Activated naive CD4-positive, alpha-beta T cell treated with anti-CD3 and anti-CD28 coated beads, Interleukin-2, amount 10 ng/mL, durations not matched to agents 7 days and 5 days (primary cell): ENCODE measurements around the gene SVOP.

ENCODE experiments used
- CTCF ChIA-PET: fragments of 350-600 bp; sonication (Branson Sonifier 250); formaldehyde crosslinking; loops from one replicate; lab custom pipeline; 2021; ENCODE audit warnings: antibody characterized with exemption; lab: Charles Lee
- DNase-seq: peaks from one replicate; pipeline ENCODE4 v3.0.0-alpha.2; 2020
- H3K27ac Mint-ChIP-seq: one replicate; pipeline ENCODE4 v1.8.0; 2021; ENCODE audit warnings: mild to moderate bottlenecking, moderate library complexity, mixed read lengths
- H3K27me3 Mint-ChIP-seq: one replicate; pipeline ENCODE4 v1.8.0; 2021; ENCODE audit warnings: mild to moderate bottlenecking, mixed read lengths
- H3K36me3 Mint-ChIP-seq: one replicate; pipeline ENCODE4 v1.8.0; 2021; ENCODE audit warnings: mixed read lengths
- H3K4me1 Mint-ChIP-seq: one replicate; pipeline ENCODE4 v1.8.0; 2021; ENCODE audit warnings: mixed read lengths
- H3K4me3 Mint-ChIP-seq: one replicate; pipeline ENCODE4 v1.8.0; 2021; ENCODE audit warnings: mild to moderate bottlenecking, moderate library complexity, mixed read lengths
- H3K9me3 Mint-ChIP-seq: one replicate; pipeline ENCODE4 v1.8.0; 2021; ENCODE audit warnings: mixed read lengths

The SVOP gene

DNA sequence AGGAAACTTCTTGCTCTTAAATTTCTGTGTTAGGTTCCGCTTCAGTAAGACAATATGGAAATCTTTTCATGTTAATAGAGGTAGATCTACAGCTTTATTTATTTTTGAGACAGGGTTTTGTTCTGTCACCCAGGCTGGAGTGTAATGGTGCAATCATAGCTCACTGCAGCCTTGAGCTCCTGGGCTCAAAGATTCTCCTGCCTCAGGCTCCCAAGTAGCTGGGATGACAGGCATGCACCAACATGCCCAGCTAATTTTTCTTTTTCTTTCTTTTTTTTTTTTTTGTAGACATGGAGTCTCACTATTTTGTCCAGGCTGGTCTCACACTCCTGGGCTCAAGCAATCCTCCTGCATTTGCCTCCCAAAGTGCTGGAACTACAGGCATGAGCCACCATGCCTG, 70.9 kb downstream of the SVOP start:
- no peaks in the 10 kb centered on the region for H3K36me3 Mint-ChIP-seq
- CTCF ChIA-PET: interaction anchor here (0.7 to 2.5 kb wide), 17 partner anchors 8 to 388 kb away, joined by 3 to 24 read pairs (median 5); partner anchors contain the start of gene ISCU
- no peak overlapping the region for H3K4me3 Mint-ChIP-seq
- peaks cover 19% of the 10 kb centered on the region for H3K27me3 Mint-ChIP-seq
- peaks cover 2% of the 10 kb centered on the region for H3K4me1 Mint-ChIP-seq
- H3K9me3 Mint-ChIP-seq: peaks cover 2% of the 10 kb centered on the region
- no peak overlapping the region for H3K27ac Mint-ChIP-seq
- DNase-seq: no peak

DNA sequence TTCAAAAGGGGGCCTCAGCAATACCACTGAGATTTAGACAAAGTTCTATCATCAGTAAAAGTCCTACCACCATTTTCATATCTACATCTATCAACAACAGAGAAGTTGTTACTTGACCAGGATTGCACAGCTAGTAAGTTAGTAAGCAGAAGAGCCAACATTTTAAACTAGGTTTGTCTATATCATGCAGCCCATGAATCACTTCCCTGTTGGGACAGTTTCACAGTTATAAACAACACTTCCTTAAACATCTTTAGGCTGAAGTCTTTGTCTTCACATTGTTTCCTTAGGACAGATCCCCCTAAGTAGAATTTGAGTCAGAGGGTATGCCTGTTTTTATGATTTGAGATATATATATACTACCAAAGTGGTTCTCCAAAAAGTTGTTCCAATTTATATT, 72.5 kb downstream of the SVOP start:
- Mint-ChIP-seq H3K27me3 (peaks cover 25% of the 10 kb centered on the region), H3K4me1 (peaks cover 2% of the 10 kb centered on the region), H3K27ac (no peak overlapping the region), H3K4me3 (no peak overlapping the region), H3K9me3 (peaks cover 2% of the 10 kb centered on the region), H3K36me3 (no peaks in the 10 kb centered on the region)
- CTCF ChIA-PET: no interaction called here
- DNase-seq: no peak

DNA sequence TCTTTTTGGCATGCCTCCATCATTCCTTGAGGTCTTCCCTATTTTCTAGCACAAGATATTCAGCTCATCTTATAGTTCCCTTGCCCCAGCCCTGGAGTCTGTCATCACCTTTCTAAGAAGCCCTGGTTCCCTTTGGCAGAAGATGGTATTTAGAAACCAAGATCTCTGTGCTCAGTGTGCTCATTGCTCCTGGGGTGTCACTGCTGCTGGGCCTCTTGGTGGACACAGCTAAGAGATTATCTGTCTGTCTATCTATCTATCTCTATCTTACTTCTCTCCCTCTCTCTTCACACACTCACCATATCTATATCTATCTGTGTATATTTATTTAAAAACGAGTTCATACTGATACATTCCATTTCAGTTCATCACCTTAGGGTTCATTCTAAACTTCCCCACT, 73.8 kb downstream of the SVOP start:
- H3K4me1 Mint-ChIP-seq: peaks cover 2% of the 10 kb centered on the region
- H3K27ac Mint-ChIP-seq: no peak overlapping the region
- DNase-seq: no peak
- peaks cover 26% of the 10 kb centered on the region for H3K27me3 Mint-ChIP-seq
- no peaks in the 10 kb centered on the region for H3K36me3 Mint-ChIP-seq
- CTCF ChIA-PET: no interaction called here
- no peak overlapping the region for H3K4me3 Mint-ChIP-seq
- H3K9me3 Mint-ChIP-seq: peaks cover 2% of the 10 kb centered on the region

DNA sequence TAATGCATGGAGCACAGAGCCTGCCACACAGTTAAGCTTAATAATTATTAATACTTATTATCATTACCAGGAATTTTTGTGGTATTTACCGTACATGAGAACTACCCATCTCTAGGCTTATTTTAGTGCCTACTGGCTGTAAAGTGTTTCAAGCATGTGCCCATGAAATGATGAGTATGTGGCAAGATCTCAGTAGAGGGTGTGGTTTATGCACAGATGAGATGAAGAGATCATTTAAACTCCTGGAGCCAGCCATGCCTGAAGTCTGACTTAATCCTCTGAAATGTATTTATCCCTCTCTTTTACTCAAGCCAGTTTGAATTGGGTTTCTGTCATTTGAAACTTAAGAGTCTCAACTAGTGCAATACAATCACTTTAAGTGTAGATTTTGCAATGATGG, 80.7 kb downstream of the SVOP start:
- Mint-ChIP-seq H3K27me3 (peaks cover 16% of the 10 kb centered on the region), H3K27ac (no peak overlapping the region), H3K4me1 (no peaks in the 10 kb centered on the region), H3K4me3 (no peak overlapping the region), H3K9me3 (no peaks in the 10 kb centered on the region), H3K36me3 (no peaks in the 10 kb centered on the region)
- CTCF ChIA-PET: interaction anchor here (1.0 kb wide), 1 partner anchor 10 kb away, joined by 6 read pairs; no protein-coding TSS in a partner anchor
- DNase-seq: no peak

DNA sequence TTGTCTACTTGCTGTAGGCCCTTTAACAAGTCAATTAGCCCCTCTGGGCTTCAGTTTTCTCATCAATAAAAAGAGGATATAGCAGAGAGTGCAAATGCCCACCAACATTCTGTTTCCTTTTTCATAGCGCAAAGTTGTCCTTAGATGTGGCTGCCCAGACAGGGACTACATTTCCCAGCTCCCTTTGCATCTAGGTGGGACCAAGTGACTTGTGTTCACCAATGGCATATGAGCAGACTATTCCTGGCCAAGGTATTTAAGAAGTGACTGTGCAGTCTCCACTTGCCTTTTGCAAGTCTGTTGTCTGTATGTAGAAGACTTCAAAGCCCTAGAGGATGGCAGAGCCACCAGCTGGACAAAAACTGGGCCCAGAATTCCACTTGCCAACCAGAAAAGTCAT, 81.3 kb downstream of the SVOP start:
- H3K4me3 Mint-ChIP-seq: no peak overlapping the region
- peaks cover 16% of the 10 kb centered on the region for H3K27me3 Mint-ChIP-seq
- H3K4me1 Mint-ChIP-seq: no peaks in the 10 kb centered on the region
- no peaks in the 10 kb centered on the region for H3K9me3 Mint-ChIP-seq
- H3K27ac Mint-ChIP-seq: no peak overlapping the region
- CTCF ChIA-PET: no interaction called here
- no peaks in the 10 kb centered on the region for H3K36me3 Mint-ChIP-seq
- DNase-seq: peak; percentile 45

DNA sequence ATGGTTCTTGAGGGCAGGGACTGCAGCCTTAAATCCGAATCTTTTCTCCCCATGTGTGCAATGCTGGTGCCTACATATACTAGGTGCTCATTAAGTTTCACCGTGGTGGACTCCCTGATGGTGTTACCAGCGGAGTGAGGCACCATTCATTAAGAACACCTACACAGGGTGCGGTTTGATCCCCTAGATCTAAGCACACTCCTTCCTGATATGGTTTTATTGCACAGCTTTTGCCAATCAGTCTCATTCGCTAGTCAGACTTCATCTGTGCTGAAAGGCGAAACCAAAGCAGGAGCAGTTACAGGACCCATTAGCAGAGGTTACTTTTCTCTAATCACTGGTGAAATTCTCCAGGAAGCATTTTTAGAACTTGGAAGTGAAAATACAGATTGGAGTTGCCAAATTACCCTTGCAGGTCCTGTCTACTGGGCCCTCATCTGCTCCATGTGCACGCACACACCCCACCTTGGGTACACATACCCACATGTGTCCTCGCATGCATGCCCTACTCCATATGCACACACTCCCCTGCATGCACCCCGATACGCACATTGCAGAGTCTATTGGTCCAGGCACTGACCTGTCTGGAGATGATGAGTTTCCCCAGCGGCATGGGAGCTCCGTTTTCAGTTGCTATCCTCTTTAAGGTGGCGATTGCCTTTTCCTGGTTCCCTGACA, 82.5 kb downstream of the SVOP start:
- Mint-ChIP-seq H3K4me3 (no peak overlapping the region), H3K36me3 (no peaks in the 10 kb centered on the region), H3K27ac (no peak overlapping the region), H3K27me3 (peaks cover 7% of the 10 kb centered on the region), H3K9me3 (no peaks in the 10 kb centered on the region), H3K4me1 (no peaks in the 10 kb centered on the region)
- CTCF ChIA-PET: no interaction called here
- no peak for DNase-seq

DNA sequence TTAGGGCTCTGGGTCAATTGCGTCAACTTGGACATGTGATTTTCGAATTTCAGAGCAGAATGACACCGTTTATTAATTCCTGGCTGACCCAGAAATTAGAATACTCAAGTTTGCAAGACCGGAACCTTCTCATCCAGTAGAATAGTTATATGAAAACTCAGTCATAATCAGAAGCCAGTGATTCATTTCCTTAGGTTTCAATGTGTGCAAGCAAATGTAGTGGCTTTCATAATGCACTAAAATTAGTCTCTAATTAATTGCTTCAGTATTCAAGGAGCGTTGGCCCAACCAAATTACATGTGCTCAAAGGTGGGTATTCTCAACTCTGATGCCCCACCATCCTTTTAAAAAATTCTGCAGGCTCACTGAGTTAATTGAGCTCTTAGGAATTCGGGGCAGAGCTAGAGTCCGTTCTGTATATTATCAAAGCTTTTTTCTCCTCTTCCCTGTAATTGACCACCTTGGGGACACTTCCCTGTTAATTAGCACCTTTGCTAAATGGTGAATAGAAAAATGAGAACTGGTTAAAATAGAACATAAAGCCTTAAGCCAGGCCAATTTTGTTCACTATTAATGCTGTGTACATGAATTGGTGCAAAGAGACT, 85.6 kb downstream of the SVOP start:
- CTCF ChIA-PET: interaction anchor here (1.6 kb wide), 1 partner anchor 15 kb away, joined by 5 read pairs; no protein-coding TSS in a partner anchor
- Mint-ChIP-seq H3K27me3 (peaks cover 6% of the 10 kb centered on the region), H3K9me3 (no peaks in the 10 kb centered on the region), H3K36me3 (no peaks in the 10 kb centered on the region), H3K4me3 (no peak overlapping the region), H3K27ac (no peak overlapping the region), H3K4me1 (no peaks in the 10 kb centered on the region)
- DNase-seq: no peak

DNA sequence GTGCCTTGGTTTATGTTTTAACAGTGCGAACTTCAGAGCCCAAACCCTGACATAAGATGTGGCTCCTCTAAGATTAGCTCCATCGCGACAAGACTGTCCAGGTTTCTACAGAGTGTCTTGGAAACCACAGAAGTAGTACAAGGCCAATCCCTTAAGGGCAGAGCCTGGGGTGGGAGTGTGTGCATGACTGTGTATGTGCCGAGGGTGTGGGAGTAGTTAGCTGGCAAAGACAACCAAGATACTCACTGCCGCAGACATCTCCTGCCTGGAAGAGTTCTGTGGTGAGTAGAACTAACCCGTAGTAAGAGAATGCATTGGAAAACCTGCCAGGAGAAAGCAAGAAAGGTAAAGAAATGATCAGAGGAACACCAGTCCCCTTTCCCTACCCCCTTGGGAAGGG, 86.9 kb downstream of the SVOP start:
- Mint-ChIP-seq H3K9me3 (no peaks in the 10 kb centered on the region), H3K27ac (no peak overlapping the region), H3K4me3 (no peak overlapping the region), H3K36me3 (no peaks in the 10 kb centered on the region), H3K4me1 (no peaks in the 10 kb centered on the region), H3K27me3 (peaks cover 3% of the 10 kb centered on the region)
- DNase-seq: no peak
- CTCF ChIA-PET: interaction anchor here (0.6 kb wide), 1 partner anchor 148 kb away, joined by 3 read pairs; no protein-coding TSS in a partner anchor

DNA sequence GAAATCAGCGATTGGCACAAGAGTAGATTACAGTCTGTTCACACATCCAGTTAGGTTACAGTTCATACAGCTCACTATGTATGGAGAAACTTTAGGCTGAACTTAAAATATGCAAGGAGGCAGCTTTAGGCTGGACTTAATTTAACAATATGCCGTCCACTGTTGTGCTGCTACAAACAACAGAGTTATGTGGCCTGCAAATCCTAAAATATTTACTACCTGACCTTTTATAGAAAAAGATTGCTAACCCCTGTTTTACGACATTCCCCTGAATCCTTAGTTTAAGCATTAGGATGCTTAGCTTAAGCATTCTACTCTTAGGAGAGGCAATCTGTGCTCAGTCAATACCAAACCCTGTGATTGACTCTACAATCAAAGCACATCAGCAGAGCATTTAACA, 90.1 kb downstream of the SVOP start:
- no peaks in the 10 kb centered on the region for H3K36me3 Mint-ChIP-seq
- no peaks in the 10 kb centered on the region for H3K9me3 Mint-ChIP-seq
- H3K27me3 Mint-ChIP-seq: peaks cover 8% of the 10 kb centered on the region
- no peak for DNase-seq
- CTCF ChIA-PET: interaction anchor here (0.8 kb wide), 1 partner anchor 20 kb away, joined by 4 read pairs; no protein-coding TSS in a partner anchor
- H3K4me3 Mint-ChIP-seq: no peak overlapping the region
- H3K4me1 Mint-ChIP-seq: no peaks in the 10 kb centered on the region
- H3K27ac Mint-ChIP-seq: no peak overlapping the region

DNA sequence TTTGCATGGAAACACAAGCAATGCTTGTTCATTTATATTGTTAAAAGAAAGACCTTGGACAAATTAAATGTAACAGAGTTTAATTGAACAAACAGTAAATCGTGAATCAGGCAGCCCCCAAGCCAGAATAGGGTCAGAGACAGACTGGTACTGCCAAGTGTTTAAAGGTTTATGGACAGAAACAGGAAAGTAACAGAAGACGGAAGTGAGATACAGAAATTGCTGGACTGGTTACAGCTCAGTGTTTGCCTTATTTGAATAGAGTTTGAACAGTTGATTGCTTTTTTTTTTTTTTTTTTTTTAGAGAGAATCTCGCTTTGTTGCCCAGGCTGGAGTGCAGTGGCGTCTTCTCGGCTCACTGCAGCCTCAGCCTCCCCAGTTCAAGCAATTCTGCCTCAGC, 90.7 kb downstream of the SVOP start:
- Mint-ChIP-seq H3K9me3 (no peaks in the 10 kb centered on the region), H3K4me1 (no peaks in the 10 kb centered on the region), H3K27me3 (peaks cover 8% of the 10 kb centered on the region), H3K36me3 (no peaks in the 10 kb centered on the region), H3K27ac (no peak overlapping the region), H3K4me3 (no peak overlapping the region)
- CTCF ChIA-PET: no interaction called here
- no peak for DNase-seq

DNA sequence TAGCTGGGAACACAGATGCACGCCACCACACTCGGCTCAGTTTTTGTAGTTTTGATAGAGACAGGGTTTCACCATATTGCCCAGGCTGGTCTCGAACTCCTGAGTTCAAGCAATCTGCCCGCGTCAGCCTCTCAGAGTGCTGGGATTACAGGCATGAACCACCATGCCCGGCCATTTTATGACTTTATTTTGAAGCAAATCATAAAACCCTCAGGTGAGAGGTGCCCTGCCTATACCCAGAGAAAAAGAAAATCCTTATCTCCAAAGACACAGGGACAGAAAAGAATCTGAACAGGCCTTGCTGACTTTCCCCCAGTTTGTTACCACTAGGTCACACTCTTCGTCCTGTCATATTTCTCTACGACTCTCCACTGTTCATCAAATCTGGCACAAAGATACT, 92.2 kb downstream of the SVOP start:
- no peaks in the 10 kb centered on the region for H3K9me3 Mint-ChIP-seq
- no peaks in the 10 kb centered on the region for H3K36me3 Mint-ChIP-seq
- H3K27me3 Mint-ChIP-seq: peaks cover 12% of the 10 kb centered on the region
- no peaks in the 10 kb centered on the region for H3K4me1 Mint-ChIP-seq
- CTCF ChIA-PET: no interaction called here
- DNase-seq: no peak
- H3K4me3 Mint-ChIP-seq: no peak overlapping the region
- no peak overlapping the region for H3K27ac Mint-ChIP-seq

DNA sequence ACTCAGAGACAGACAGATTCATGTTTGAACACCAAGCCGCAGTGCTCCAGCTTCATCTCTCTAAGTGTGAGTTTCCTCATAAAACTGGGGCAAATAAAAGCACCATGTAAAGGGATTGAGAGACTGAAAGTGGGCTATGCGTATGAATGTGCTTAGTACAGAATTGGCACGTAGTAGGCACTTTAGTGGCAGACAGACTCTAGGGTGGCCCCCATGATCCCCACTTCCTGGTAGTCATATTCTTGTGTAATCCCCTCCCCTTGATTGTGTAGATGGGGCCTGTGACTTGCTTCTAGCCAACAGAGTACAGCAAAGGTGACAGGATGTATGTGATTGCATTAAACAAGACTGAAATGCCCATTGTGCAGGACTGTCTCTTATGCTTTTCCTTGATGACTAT, 98.0 kb downstream of the SVOP start:
- no peaks in the 10 kb centered on the region for H3K36me3 Mint-ChIP-seq
- CTCF ChIA-PET: no interaction called here
- no peak for DNase-seq
- H3K27me3 Mint-ChIP-seq: peaks cover 9% of the 10 kb centered on the region
- H3K9me3 Mint-ChIP-seq: no peaks in the 10 kb centered on the region
- no peak overlapping the region for H3K4me3 Mint-ChIP-seq
- H3K4me1 Mint-ChIP-seq: no peaks in the 10 kb centered on the region
- H3K27ac Mint-ChIP-seq: no peak overlapping the region

DNA sequence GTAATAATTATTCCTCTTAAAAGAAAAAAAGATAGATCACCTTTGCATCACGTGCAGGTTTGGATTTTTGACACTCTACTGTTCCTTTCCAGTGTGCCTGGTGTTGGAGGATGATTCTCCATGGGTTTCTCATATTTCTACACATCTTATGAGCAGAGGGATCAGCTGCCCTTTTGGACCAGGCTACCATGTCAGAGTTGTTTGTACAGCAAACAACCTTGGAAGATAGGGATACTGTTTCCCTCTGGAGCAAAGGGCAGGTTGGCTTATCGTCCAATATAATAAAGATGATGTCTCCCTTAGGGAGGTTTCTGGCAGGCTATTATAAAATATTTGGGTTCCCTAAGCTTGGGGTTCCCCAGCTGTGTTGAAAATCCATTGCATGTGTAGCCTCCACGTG, 98.9 kb downstream of the SVOP start:
- CTCF ChIA-PET: no interaction called here
- Mint-ChIP-seq H3K36me3 (no peaks in the 10 kb centered on the region), H3K4me1 (no peaks in the 10 kb centered on the region), H3K27ac (no peak overlapping the region), H3K4me3 (no peak overlapping the region), H3K27me3 (peaks cover 9% of the 10 kb centered on the region), H3K9me3 (no peaks in the 10 kb centered on the region)
- no peak for DNase-seq

DNA sequence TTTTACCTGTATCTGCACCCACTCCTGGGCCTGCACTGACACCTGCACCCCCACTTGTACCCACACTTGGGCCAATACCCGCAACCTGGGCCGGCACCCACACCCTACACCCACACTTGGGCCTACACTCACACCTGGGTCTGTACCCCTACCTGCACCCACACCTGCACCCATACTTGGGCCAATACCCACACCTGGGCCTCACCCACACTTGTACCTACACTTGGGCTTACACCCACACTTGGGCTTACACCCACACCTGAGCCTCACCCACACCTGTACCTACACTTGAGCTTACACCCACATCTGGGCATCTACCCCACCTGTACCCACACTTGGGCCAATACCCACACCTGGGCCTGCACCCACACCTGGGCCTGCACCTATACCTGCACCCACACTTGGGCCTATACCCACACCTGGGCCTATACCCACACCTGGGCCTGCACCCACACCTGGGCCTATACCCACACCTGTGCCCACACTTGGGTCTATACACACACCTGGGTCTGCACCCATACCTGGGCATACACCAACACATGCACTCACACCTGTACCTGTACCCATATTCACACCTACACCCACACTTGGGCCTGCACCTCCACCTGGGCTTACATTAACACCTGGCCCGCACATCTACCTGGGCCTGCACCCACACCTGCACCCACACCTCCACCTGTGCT, 101.8 kb downstream of the SVOP start:
- Mint-ChIP-seq H3K4me3 (no peak overlapping the region), H3K4me1 (no peaks in the 10 kb centered on the region), H3K27ac (no peak overlapping the region), H3K9me3 (no peaks in the 10 kb centered on the region), H3K36me3 (no peaks in the 10 kb centered on the region), H3K27me3 (peaks cover 7% of the 10 kb centered on the region)
- CTCF ChIA-PET: no interaction called here
- no peak for DNase-seq

DNA sequence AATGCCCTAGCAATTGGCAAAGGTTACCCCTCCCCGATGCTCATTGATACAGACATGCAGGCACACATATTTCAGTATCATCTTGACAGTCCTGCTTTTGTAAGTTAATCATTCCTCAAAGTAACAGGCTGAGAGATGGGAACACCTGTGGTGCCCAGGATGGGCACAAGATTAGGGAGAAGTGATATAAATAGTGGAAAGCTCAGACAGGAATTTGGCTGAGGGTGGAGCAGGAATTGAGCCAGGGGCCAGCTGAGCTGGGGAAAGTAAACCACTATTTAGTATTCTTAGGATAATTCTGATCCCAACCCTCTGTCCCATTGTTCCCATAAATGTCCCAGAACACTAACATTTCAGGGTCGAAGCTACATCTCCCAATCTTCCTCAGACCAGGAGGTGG, 102.7 kb downstream of the SVOP start:
- CTCF ChIA-PET: no interaction called here
- no peak for DNase-seq
- H3K27me3 Mint-ChIP-seq: peaks cover 15% of the 10 kb centered on the region
- H3K4me1 Mint-ChIP-seq: no peaks in the 10 kb centered on the region
- H3K9me3 Mint-ChIP-seq: no peaks in the 10 kb centered on the region
- H3K27ac Mint-ChIP-seq: no peak overlapping the region
- no peaks in the 10 kb centered on the region for H3K36me3 Mint-ChIP-seq
- no peak overlapping the region for H3K4me3 Mint-ChIP-seq
